MM.1S (cell line): ENCODE measurements around the gene F12.

Experiments used
- CTCF ChIP-seq: fragments of 300-600 bp; sonication (generic); IDR thresholded peaks from 2 replicates; pipeline ENCODE4 v1.5.1; 2016; ENCODE audit warnings: antibody characterized with exemption, low read length, mixed read lengths
- EZH2 ChIP-seq: fragments of 300-600 bp; sonication (generic); optimal IDR thresholded peaks from 2 replicates; pipeline ENCODE3; 2017; ENCODE audit warnings: low read depth, mild to moderate bottlenecking, antibody characterized with exemption, low read length, mixed read lengths
- EZH2phosphoT487 ChIP-seq: fragments of 300-600 bp; sonication (generic); IDR thresholded peaks from 2 replicates; pipeline ENCODE4 v1.6.1; 2018; ENCODE audit warnings: antibody characterized with exemption, low read length

GRCh38 chr5:177432143-177432838 lies 22.9 kb upstream of the F12 start:
- TF ChIP-seq CTCF: no peak
- TF ChIP-seq EZH2phosphoT487: no peak
- TF ChIP-seq EZH2: no peak
